ENCODE measurements around the gene EFNA4. TPM values are rescaled to one million over a fixed set of nuclear protein-coding genes. Genes with fewer than 3 reads are reported as not detected.

The EFNA4 gene
- total RNA-seq, 1 experiment from 2014 or later, result 8.0 TPM

- Histone ChIP-seq H3K27me3 (ENCODE audit: control insufficient read depth, insufficient read depth, low read length) (no peaks in the 10 kb centered on the region), H3K4me1 (ENCODE audit: control insufficient read depth, insufficient read depth, low read length) (no peaks in the 10 kb centered on the region), H3K36me3 (ENCODE audit: control insufficient read depth, insufficient read depth, low read length) (no peaks in the 10 kb centered on the region), H3K27ac (ENCODE audit: low read length) (no peak overlapping the region), H3K4me3 (ENCODE audit: low read depth in 2 of 2, low read length in 2 of 2) (no peak overlapping the region), H3K9me3 (ENCODE audit: control insufficient read depth, insufficient read depth, low read depth, low read length) (no peaks in the 10 kb centered on the region)
- DNase-seq (ENCODE audit: low read depth, low spot score) (no peak), ATAC-seq (no peak)
- POLR2A ChIA-PET, result interaction anchor here (0.7 kb wide), 1 partner anchor 95 kb away, joined by 5 read pairs; no protein-coding TSS in a partner anchor
- in situ Hi-C loops (cut with HindIII; ENCODE audit: low pct_unique_long_range_greater_than_20kb, low sequenced_read_pairs) (no loop called here), intact Hi-C loops (cut with micrococcal nuclease; ENCODE audit: unreplicated experiment) (no loop called here)
- CTCF ChIA-PET, result interaction anchor here (0.6 kb wide), 1 partner anchor 24 kb away, joined by 7 read pairs; no protein-coding TSS in a partner anchor
- no TSS peak for BruUV-seq (replicated peaks)
- TF ChIP-seq POLR2AphosphoS5 (IDR thresholded peaks at IDR 0.05; ENCODE audit: low read depth, low read length) (no peak), SIN3A (IDR thresholded peaks at IDR 0.05; ENCODE audit: borderline replicate concordance, insufficient read depth, low read depth, low read length) (no peak), CTCF (IDR thresholded peaks at IDR 0.05) (no peak), REST (IDR thresholded peaks at IDR 0.05; ENCODE audit: insufficient read depth in 1 of 2, low read depth in 2 of 2, low read length in 1 of 2) (no peak), TCF7L2 (IDR thresholded peaks at IDR 0.05; ENCODE audit: low read depth, low read length) (no peak)
Measured at GRCh38 chr1:155034318-155035208, 29.0 kb upstream of the EFNA4 start.

GRCh38 chr1:155035936-155036335 is 27.6 kb upstream of the EFNA4 start:
- no peak overlapping the region for H3K27ac ChIP-seq (ENCODE audit: low read length)
- H3K36me3 ChIP-seq (ENCODE audit: control insufficient read depth, insufficient read depth, low read length), result no peaks in the 10 kb centered on the region
- H3K27me3 ChIP-seq (ENCODE audit: control insufficient read depth, insufficient read depth, low read length), result no peaks in the 10 kb centered on the region
- ATAC-seq (no peak), DNase-seq (ENCODE audit: low read depth, low spot score) (no peak)
- H3K9me3 ChIP-seq (ENCODE audit: control insufficient read depth, insufficient read depth, low read depth, low read length), result no peaks in the 10 kb centered on the region
- H3K4me1 ChIP-seq (ENCODE audit: control insufficient read depth, insufficient read depth, low read length), result no peaks in the 10 kb centered on the region
- ChIA-PET POLR2A (no interaction called here), CTCF (no interaction called here)
- intact Hi-C loops (cut with micrococcal nuclease; ENCODE audit: unreplicated experiment) (no loop called here), in situ Hi-C loops (cut with HindIII; ENCODE audit: low pct_unique_long_range_greater_than_20kb, low sequenced_read_pairs) (no loop called here)
- no TSS peak for BruUV-seq (replicated peaks)
- no peak for TF ChIP-seq SIN3A (IDR thresholded peaks at IDR 0.05; ENCODE audit: borderline replicate concordance, insufficient read depth, low read depth, low read length)
- TF ChIP-seq REST (IDR thresholded peaks at IDR 0.05; ENCODE audit: insufficient read depth in 1 of 2, low read depth in 2 of 2, low read length in 1 of 2), result no peak
- no peak for TF ChIP-seq CTCF (IDR thresholded peaks at IDR 0.05)
- TF ChIP-seq TCF7L2 (IDR thresholded peaks at IDR 0.05; ENCODE audit: low read depth, low read length), result no peak
- no peak for TF ChIP-seq POLR2AphosphoS5 (IDR thresholded peaks at IDR 0.05; ENCODE audit: low read depth, low read length)
- H3K4me3 ChIP-seq (ENCODE audit: low read depth in 2 of 2, low read length in 2 of 2), result no peak overlapping the region
